ENCODE data around the gene SNX5. TPM values are rescaled to one million over a fixed set of nuclear protein-coding genes. Genes with fewer than 3 reads are reported as not detected.

SNX5 gene
- total RNA-seq, 1 experiment from 2014 or later = 43.0 TPM

DNA sequence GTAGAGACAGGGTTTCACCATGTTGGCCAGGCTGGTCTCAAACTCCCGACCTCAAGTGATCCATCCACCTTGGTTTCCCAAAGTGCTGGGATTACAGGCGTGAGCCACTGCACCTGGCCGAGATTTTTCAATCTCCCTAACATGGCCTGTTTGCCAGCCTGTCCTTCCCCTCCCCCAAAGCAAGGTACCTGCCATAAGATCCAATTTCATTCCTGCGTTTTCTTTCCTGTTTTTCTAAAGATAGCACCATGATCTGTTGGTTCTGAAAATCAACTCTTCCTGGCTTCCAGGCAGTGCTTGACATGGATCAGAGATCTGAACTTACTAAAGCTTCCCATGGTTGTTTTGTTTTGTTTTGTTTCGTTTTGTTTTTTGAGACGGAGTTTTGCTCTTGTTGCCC, 7.7 kb upstream of the SNX5 start:
- H3K27me3 Mint-ChIP-seq (ENCODE audit: unreplicated experiment) = no peaks in the 10 kb centered on the region
- no peaks in the 10 kb centered on the region for H3K4me1 Mint-ChIP-seq (ENCODE audit: low read depth, unreplicated experiment)
- intact Hi-C loops (cut with micrococcal nuclease; ENCODE audit: unreplicated experiment) = no loop called here
- no peaks in the 10 kb centered on the region for H3K9me3 Mint-ChIP-seq (ENCODE audit: low read depth, unreplicated experiment)
- TF ChIP-seq, protein P1, sequence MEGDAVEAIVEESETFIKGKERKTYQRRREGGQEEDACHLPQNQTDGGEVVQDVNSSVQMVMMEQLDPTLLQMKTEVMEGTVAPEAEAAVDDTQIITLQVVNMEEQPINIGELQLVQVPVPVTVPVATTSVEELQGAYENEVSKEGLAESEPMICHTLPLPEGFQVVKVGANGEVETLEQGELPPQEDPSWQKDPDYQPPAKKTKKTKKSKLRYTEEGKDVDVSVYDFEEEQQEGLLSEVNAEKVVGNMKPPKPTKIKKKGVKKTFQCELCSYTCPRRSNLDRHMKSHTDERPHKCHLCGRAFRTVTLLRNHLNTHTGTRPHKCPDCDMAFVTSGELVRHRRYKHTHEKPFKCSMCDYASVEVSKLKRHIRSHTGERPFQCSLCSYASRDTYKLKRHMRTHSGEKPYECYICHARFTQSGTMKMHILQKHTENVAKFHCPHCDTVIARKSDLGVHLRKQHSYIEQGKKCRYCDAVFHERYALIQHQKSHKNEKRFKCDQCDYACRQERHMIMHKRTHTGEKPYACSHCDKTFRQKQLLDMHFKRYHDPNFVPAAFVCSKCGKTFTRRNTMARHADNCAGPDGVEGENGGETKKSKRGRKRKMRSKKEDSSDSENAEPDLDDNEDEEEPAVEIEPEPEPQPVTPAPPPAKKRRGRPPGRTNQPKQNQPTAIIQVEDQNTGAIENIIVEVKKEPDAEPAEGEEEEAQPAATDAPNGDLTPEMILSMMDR (IDR thresholded peaks at IDR 0.05; ENCODE audit: unreplicated experiment) = no peak
- BruUV-seq (replicated peaks) = no TSS peak
- no peak overlapping the region for H3K4me3 Mint-ChIP-seq (ENCODE audit: low read depth, unreplicated experiment)
- CTCF ChIA-PET = no interaction called here
- H3K36me3 Mint-ChIP-seq (ENCODE audit: insufficient read depth, unreplicated experiment) = peaks cover 7% of the 10 kb centered on the region
- no peak for DNase-seq
- no peak overlapping the region for H3K27ac Mint-ChIP-seq (ENCODE audit: unreplicated experiment)

DNA sequence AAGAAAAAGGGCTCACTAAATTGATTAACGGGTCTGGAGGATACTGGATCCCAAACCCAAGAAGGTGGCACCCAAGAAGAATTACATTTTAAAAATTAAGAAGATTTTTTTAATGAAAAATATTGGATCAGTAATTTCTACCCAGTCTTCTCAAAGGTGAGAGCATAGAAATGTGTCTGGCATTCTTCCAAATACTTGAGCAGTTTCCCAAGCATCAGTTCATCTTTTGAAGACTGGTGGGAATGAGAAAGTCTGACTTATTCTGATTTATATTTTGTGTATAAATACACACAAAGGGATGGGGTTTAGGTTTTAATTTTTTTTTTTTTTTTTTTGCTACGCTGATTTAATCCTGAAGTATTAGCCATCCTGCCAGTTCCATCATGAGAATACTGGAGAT, 3.5 kb upstream of the SNX5 start:
- Mint-ChIP-seq H3K9me3 (ENCODE audit: low read depth, unreplicated experiment) (no peaks in the 10 kb centered on the region), H3K4me3 (ENCODE audit: low read depth, unreplicated experiment) (peak overlapping the region; percentile 37), H3K4me1 (ENCODE audit: low read depth, unreplicated experiment) (no peaks in the 10 kb centered on the region), H3K36me3 (ENCODE audit: insufficient read depth, unreplicated experiment) (peaks cover 30% of the 10 kb centered on the region), H3K27me3 (ENCODE audit: unreplicated experiment) (no peaks in the 10 kb centered on the region), H3K27ac (ENCODE audit: unreplicated experiment) (no peak overlapping the region)
- BruUV-seq (replicated peaks) = no TSS peak
- DNase-seq = no peak
- CTCF ChIA-PET = no interaction called here
- intact Hi-C loops (cut with micrococcal nuclease; ENCODE audit: unreplicated experiment) = no loop called here
- TF ChIP-seq, protein P1 (IDR thresholded peaks at IDR 0.05; ENCODE audit: unreplicated experiment) = no peak

- Mint-ChIP-seq H3K4me3 (ENCODE audit: low read depth, unreplicated experiment) (peak overlapping the region; percentile 37), H3K27me3 (ENCODE audit: unreplicated experiment) (no peaks in the 10 kb centered on the region), H3K9me3 (ENCODE audit: low read depth, unreplicated experiment) (no peaks in the 10 kb centered on the region), H3K36me3 (ENCODE audit: insufficient read depth, unreplicated experiment) (peaks cover 37% of the 10 kb centered on the region), H3K4me1 (ENCODE audit: low read depth, unreplicated experiment) (no peaks in the 10 kb centered on the region), H3K27ac (ENCODE audit: unreplicated experiment) (no peak overlapping the region)
- no peak for DNase-seq
- CTCF ChIA-PET = no interaction called here
- intact Hi-C loops (cut with micrococcal nuclease; ENCODE audit: unreplicated experiment) = no loop called here
- no TSS peak for BruUV-seq (replicated peaks)
- TF ChIP-seq, protein P1 (IDR thresholded peaks at IDR 0.05; ENCODE audit: unreplicated experiment) = no peak
These were observed 2.9 kb upstream of the SNX5 start for GRCh38 chr20:17971300-17972013.

DNA sequence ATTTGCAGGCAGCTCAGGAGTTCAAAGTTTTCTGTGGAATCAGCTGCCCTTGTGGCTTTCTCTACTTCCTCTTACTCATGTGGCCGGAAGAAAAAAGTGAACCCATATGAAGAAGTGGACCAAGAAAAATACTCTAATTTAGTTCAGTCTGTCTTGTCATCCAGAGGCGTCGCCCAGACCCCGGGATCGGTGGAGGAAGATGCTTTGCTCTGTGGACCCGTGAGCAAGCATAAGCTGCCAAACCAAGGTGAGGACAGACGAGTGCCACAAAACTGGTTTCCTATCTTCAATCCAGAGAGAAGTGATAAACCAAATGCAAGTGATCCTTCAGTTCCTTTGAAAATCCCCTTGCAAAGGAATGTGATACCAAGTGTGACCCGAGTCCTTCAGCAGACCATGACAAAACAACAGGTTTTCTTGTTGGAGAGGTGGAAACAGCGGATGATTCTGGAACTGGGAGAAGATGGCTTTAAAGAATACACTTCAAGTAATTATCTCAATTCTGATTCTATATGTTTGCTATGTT, 1.4 kb upstream of the SNX5 start:
- intact Hi-C loops (cut with micrococcal nuclease; ENCODE audit: unreplicated experiment) = no loop called here
- DNase-seq = no peak
- TF ChIP-seq, protein P1 (IDR thresholded peaks at IDR 0.05; ENCODE audit: unreplicated experiment) = no peak
- H3K4me3 Mint-ChIP-seq (ENCODE audit: low read depth, unreplicated experiment) = peak overlapping the region; percentile 72
- CTCF ChIA-PET = no interaction called here
- H3K4me1 Mint-ChIP-seq (ENCODE audit: low read depth, unreplicated experiment) = no peaks in the 10 kb centered on the region
- TSS peak; percentile 61 for BruUV-seq (replicated peaks)
- peak overlapping the region; percentile 84 for H3K27ac Mint-ChIP-seq (ENCODE audit: unreplicated experiment)
- H3K9me3 Mint-ChIP-seq (ENCODE audit: low read depth, unreplicated experiment) = no peaks in the 10 kb centered on the region
- H3K27me3 Mint-ChIP-seq (ENCODE audit: unreplicated experiment) = no peaks in the 10 kb centered on the region
- H3K36me3 Mint-ChIP-seq (ENCODE audit: insufficient read depth, unreplicated experiment) = peaks cover 47% of the 10 kb centered on the region
